ENCODE results near the gene TSSC4. TPM values are rescaled to one million over a fixed set of nuclear protein-coding genes. Genes with fewer than 3 reads are reported as not detected.

TSSC4 gene
- total and polyA plus RNA-seq, 2 of the 13 experiments (the other 11 are each of a cell fraction or from before 2014, with no cell fraction given), result 16.2 to 58.6 TPM

DNA sequence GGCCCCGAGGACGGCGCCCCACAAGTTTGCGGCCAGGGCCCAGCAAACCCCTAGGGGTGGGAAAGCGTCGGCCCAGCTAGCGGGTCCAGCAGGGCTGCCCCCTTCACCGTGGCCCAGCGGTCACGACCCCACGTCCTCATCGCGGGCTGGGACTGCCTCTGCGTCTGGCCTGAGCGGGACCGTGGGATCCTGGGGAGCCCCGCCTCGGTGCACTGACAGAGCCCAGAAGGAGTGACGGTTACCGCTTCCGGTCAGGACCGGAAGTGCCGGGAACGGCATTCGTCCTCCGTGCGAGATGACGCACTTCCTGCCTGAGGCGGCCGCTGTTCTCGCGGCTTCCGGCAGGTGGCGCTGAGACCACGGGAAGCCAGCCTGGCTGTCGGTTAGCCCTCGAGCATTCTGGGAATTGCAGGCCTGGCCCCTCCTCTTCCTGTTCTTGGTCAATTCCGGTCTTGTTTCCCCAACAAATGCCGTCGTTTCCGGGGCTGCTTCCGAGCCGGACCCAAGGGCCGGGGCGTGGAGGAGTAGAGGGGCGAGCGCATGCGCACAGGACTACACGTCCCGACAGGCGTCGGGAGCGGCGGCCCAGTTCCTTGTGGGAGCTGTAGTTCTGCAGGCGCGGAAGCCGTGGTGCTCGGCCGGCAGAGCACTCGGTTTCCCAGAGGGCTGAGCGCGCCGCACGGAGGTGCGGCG is at the start of gene TSSC4 (continued):
- TF ChIP-seq, protein P1, sequence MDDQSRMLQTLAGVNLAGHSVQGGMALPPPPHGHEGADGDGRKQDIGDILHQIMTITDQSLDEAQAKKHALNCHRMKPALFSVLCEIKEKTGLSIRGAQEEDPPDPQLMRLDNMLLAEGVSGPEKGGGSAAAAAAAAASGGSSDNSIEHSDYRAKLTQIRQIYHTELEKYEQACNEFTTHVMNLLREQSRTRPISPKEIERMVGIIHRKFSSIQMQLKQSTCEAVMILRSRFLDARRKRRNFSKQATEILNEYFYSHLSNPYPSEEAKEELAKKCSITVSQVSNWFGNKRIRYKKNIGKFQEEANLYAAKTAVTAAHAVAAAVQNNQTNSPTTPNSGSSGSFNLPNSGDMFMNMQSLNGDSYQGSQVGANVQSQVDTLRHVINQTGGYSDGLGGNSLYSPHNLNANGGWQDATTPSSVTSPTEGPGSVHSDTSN (CRISPR knock-in tag; IDR thresholded peaks at IDR 0.05; ENCODE audit: borderline replicate concordance), result no peak
- TF ChIP-seq SP1 (IDR thresholded peaks at IDR 0.05), result no peak
- TF ChIP-seq SP1 (CRISPR knock-in tag; IDR thresholded peaks at IDR 0.05), result peak; percentile 98
- TF ChIP-seq ZNF451 (CRISPR knock-in tag; IDR thresholded peaks at IDR 0.05), result peak; percentile 66; the same call in 1 of the 2 replicates
- TF ChIP-seq, protein P2, sequence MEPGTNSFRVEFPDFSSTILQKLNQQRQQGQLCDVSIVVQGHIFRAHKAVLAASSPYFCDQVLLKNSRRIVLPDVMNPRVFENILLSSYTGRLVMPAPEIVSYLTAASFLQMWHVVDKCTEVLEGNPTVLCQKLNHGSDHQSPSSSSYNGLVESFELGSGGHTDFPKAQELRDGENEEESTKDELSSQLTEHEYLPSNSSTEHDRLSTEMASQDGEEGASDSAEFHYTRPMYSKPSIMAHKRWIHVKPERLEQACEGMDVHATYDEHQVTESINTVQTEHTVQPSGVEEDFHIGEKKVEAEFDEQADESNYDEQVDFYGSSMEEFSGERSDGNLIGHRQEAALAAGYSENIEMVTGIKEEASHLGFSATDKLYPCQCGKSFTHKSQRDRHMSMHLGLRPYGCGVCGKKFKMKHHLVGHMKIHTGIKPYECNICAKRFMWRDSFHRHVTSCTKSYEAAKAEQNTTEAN (CRISPR knock-in tag; conservative IDR thresholded peaks at IDR 0.05), result no peak
- no peak for TF ChIP-seq MTF1 (CRISPR knock-in tag; IDR thresholded peaks at IDR 0.05)
- TF ChIP-seq HCFC1 (IDR thresholded peaks at IDR 0.05; ENCODE audit: low read depth, low read length), result peak; percentile 94
- TF ChIP-seq, protein P3, sequence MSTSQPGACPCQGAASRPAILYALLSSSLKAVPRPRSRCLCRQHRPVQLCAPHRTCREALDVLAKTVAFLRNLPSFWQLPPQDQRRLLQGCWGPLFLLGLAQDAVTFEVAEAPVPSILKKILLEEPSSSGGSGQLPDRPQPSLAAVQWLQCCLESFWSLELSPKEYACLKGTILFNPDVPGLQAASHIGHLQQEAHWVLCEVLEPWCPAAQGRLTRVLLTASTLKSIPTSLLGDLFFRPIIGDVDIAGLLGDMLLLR (CRISPR knock-in tag; IDR thresholded peaks at IDR 0.05), result peak; percentile 74; the same call in 1 of the 2 replicates
- TF ChIP-seq MIER2 (CRISPR knock-in tag; IDR thresholded peaks at IDR 0.05), result peak; percentile 57; the same call in 1 of the 2 replicates
- TF ChIP-seq, protein P4, sequence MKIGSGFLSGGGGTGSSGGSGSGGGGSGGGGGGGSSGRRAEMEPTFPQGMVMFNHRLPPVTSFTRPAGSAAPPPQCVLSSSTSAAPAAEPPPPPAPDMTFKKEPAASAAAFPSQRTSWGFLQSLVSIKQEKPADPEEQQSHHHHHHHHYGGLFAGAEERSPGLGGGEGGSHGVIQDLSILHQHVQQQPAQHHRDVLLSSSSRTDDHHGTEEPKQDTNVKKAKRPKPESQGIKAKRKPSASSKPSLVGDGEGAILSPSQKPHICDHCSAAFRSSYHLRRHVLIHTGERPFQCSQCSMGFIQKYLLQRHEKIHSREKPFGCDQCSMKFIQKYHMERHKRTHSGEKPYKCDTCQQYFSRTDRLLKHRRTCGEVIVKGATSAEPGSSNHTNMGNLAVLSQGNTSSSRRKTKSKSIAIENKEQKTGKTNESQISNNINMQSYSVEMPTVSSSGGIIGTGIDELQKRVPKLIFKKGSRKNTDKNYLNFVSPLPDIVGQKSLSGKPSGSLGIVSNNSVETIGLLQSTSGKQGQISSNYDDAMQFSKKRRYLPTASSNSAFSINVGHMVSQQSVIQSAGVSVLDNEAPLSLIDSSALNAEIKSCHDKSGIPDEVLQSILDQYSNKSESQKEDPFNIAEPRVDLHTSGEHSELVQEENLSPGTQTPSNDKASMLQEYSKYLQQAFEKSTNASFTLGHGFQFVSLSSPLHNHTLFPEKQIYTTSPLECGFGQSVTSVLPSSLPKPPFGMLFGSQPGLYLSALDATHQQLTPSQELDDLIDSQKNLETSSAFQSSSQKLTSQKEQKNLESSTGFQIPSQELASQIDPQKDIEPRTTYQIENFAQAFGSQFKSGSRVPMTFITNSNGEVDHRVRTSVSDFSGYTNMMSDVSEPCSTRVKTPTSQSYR (CRISPR knock-in tag; IDR thresholded peaks at IDR 0.05; ENCODE audit: borderline replicate concordance), result no peak
- peak; percentile 17; the same call in 1 of the 2 replicates for TF ChIP-seq NFKB2 (CRISPR knock-in tag; IDR thresholded peaks at IDR 0.05; ENCODE audit: borderline replicate concordance)
- no peak for TF ChIP-seq NFE2 (CRISPR knock-in tag; IDR thresholded peaks at IDR 0.05)
- TF ChIP-seq CEBPG (CRISPR knock-in tag; IDR thresholded peaks at IDR 0.05), result peak; percentile 70
- TF ChIP-seq DR1 (CRISPR knock-in tag; IDR thresholded peaks at IDR 0.05), result peak; percentile 87
- TF ChIP-seq ZNF7 (CRISPR knock-in tag; IDR thresholded peaks at IDR 0.05), result 0 out of 2 replicates have a peak, but pooled peaks have one; percentile 36
- TF ChIP-seq SMAD3 (CRISPR knock-in tag; IDR thresholded peaks at IDR 0.05), result peak; percentile 60; the same call in 1 of the 2 replicates

Data from HepG2 (cell line).